ENCODE measurements around the gene QRICH2.

- no peak for TF ChIP-seq TAF1 (IDR thresholded peaks at IDR 0.05; ENCODE audit: low read depth)
- no peak for TF ChIP-seq EP300 (IDR thresholded peaks at IDR 0.05; ENCODE audit: borderline replicate concordance)
- TF ChIP-seq CEBPB (IDR thresholded peaks at IDR 0.05), result no peak
- TF ChIP-seq FOXM1 (IDR thresholded peaks at IDR 0.05; ENCODE audit: borderline replicate concordance, low read depth), result no peak
- no peak for TF ChIP-seq RAD21 (IDR thresholded peaks at IDR 0.05; ENCODE audit: low read depth)
- TF ChIP-seq, protein P1, sequence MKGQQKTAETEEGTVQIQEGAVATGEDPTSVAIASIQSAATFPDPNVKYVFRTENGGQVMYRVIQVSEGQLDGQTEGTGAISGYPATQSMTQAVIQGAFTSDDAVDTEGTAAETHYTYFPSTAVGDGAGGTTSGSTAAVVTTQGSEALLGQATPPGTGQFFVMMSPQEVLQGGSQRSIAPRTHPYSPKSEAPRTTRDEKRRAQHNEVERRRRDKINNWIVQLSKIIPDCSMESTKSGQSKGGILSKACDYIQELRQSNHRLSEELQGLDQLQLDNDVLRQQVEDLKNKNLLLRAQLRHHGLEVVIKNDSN (IDR thresholded peaks at IDR 0.05), result no peak
- TF ChIP-seq, protein P2, sequence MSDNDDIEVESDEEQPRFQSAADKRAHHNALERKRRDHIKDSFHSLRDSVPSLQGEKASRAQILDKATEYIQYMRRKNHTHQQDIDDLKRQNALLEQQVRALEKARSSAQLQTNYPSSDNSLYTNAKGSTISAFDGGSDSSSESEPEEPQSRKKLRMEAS (IDR thresholded peaks at IDR 0.05), result no peak
- no peak for TF ChIP-seq EGR1 (IDR thresholded peaks at IDR 0.05)
- no peak for TF ChIP-seq TEAD4 (IDR thresholded peaks at IDR 0.05)
- no peak for TF ChIP-seq NFIC (IDR thresholded peaks at IDR 0.05)
- TF ChIP-seq CREB1 (IDR thresholded peaks at IDR 0.05; ENCODE audit: low read depth), result no peak
Measured at GRCh38 chr17:76292567-76292966, 15.5 kb downstream of the QRICH2 start.
